Lung (tissue), 16 donors: Measurements from ENCODE around the gene CDC42EP1. TPM values are rescaled to one million over a fixed set of nuclear protein-coding genes. Genes with fewer than 3 reads are reported as not detected.

Experiments used
- ATAC-seq: fragments of 200-7000 bp; cut with Tn5 transposase; one replicate; pipeline ENCODE4 v1.9.1; 2020; ENCODE audit warnings: moderate number of reproducible peaks; ENCODE audit not compliant: insufficient read depth, low FRiP score
- DNase-seq, 3 donors: peaks; one replicate each; pipeline ENCODE4 v3.0.0-alpha.2; 2013 to 2017
- H3K27ac ChIP-seq, 2 donors: one replicate each; pipeline ENCODE4 v1.5.1; 2013; ENCODE audit warnings: mild to moderate bottlenecking in 2 of 2, moderate library complexity in 2 of 2, control low read depth in 1 of 2, inconsistent platforms in 1 of 2, low read depth in 1 of 2, low read length in 1 of 2
- H3K27me3 ChIP-seq, 3 donors: one replicate each; pipeline ENCODE4 v1.5.1; 2013; ENCODE audit warnings: low read length in 2 of 3; ENCODE audit not compliant: control insufficient read depth in 3 of 3, insufficient read depth in 3 of 3
- H3K36me3 ChIP-seq, 4 donors: one replicate each; pipeline ENCODE4 v1.5.1; 2013; ENCODE audit warnings: low read length in 4 of 4, mild to moderate bottlenecking in 1 of 4, moderate library complexity in 1 of 4; ENCODE audit not compliant: control insufficient read depth in 4 of 4, insufficient read depth in 4 of 4
- H3K4me1 ChIP-seq, 5 donors: one replicate each; pipeline ENCODE4 v1.5.1; 2013; ENCODE audit warnings: low read length in 5 of 5, mild to moderate bottlenecking in 2 of 5, moderate library complexity in 1 of 5; ENCODE audit not compliant: control insufficient read depth in 5 of 5, insufficient read depth in 5 of 5
- H3K4me3 ChIP-seq: one replicate; pipeline ENCODE4 v1.5.1; 2013; ENCODE audit warnings: mild to moderate bottlenecking, control low read depth, moderate library complexity
- H3K9ac ChIP-seq, 2 donors: one replicate each; pipeline ENCODE4 v1.5.1; 2013; ENCODE audit warnings: low read length in 2 of 2, control low read depth in 1 of 2; ENCODE audit not compliant: insufficient read depth in 1 of 2
- H3K9me3 ChIP-seq, 4 donors: one replicate each; pipeline ENCODE4 v1.5.1; 2013; ENCODE audit warnings: low read length in 3 of 4, mild to moderate bottlenecking in 1 of 4, moderate library complexity in 1 of 4; ENCODE audit not compliant: control insufficient read depth in 4 of 4, insufficient read depth in 3 of 4
- CTCF ChIP-seq: IDR thresholded peaks from 2 replicates; pipeline ENCODE4 v1.5.1; 2012; ENCODE audit warnings: mild to moderate bottlenecking; ENCODE audit errors: control extremely low read depth, extremely low read depth
- WGBS, 2 donors: extraction: QIAGEN DNeasy Blood & Tissue Kit; methylation state at CpG; one replicate each; pipeline ENCODE4 v1.1.7; 2013; 5-methylcytosine and 5-hydroxymethylcytosine counted together
- long read RNA-seq, 5 donors: transcript quantifications; one replicate each; lab custom pipeline, GENCODE V29; 2026
- polyA plus RNA-seq, 2 donors: library from polyadenylated mRNA; stranded (reverse); fragments of 200-250 nt; gene quantifications; one replicate each; pipeline ENCODE4 v1.2.1, GENCODE V29; 2013
- total RNA-seq, 2 donors: library from RNA; depleted of rRNA in 1 of 2; stranded (reverse); fragments of >200 nt in 1 of 2; gene quantifications; one replicate each; pipeline ENCODE4 v1.2.1, GENCODE V29; 2014 to 2021
- donor health status: control.
- donor health status: control.
- donor health status: Bipolar disorder and iron deficiency.
- donor health status: healthy.
- donor health status: DM: yes; HTN: yes; CAD: no.

Gene CDC42EP1
- total RNA-seq (10 to 100 TPM; 23.9 to 77.0 TPM), polyA plus RNA-seq (10 to 100 TPM; 39.8 to 64.1 TPM)
- long read RNA-seq, donor 1, transcript CDC42EP1-201 (3 exons, 2,181 nt): major isoform, 27 of 90 reads
- long read RNA-seq, donor 1, partial matches to known transcripts: 63 of 90 reads
- long read RNA-seq, donor 1, other reads (novel, unspliced or antisense): 0 of 90 reads
- long read RNA-seq, donor 2, transcript CDC42EP1-201 (3 exons, 2,181 nt): major isoform, 6 of 22 reads
- long read RNA-seq, donor 2, partial matches to known transcripts: 16 of 22 reads
- long read RNA-seq, donor 2, other reads (novel, unspliced or antisense): 0 of 22 reads
- long read RNA-seq, donor 3, transcript CDC42EP1-201 (3 exons, 2,181 nt): major isoform, 20 of 63 reads
- long read RNA-seq, donor 3, partial matches to known transcripts: 43 of 63 reads
- long read RNA-seq, donor 3, other reads (novel, unspliced or antisense): 0 of 63 reads
- long read RNA-seq, donor 4, transcript CDC42EP1-201 (3 exons, 2,181 nt): major isoform, 11 of 40 reads
- long read RNA-seq, donor 4, partial matches to known transcripts: 29 of 40 reads
- long read RNA-seq, donor 4, other reads (novel, unspliced or antisense): 0 of 40 reads
- long read RNA-seq, donor 5, transcript CDC42EP1-201 (3 exons, 2,181 nt): major isoform, 30 of 195 reads
- long read RNA-seq, donor 5, partial matches to known transcripts: 160 of 195 reads
- long read RNA-seq, donor 5, other reads (novel, unspliced or antisense): 5 of 195 reads

- DNase-seq: peak; percentile 72 to 83 (median 74)
These were observed at the start of gene CDC42EP1 for GRCh38 chr22:37559901-37560607. CDC42EP1 (plus strand) TSS chr22:37560480; CDS start chr22:37566350, 5,870 bp downstream.

GRCh38 chr22:37511395-37512104 is 48.7 kb upstream of the CDC42EP1 start:
- TF ChIP-seq CTCF: no peak
- Histone ChIP-seq H3K4me1 (peaks cover 0 to 29% (median 16%) of the 10 kb centered on the region in 5 donors), H3K36me3 (peaks cover 0 to 7% (median 0%) of the 10 kb centered on the region in 4 donors), H3K9ac (no peak overlapping the region), H3K9me3 (peaks cover 0 to 3% (median 0%) of the 10 kb centered on the region in 4 donors), H3K4me3 (no peak overlapping the region), H3K27me3 (no peaks in the 10 kb centered on the region), H3K27ac (no peak overlapping the region)
- 85 to 87% methylated on average over 6 of the region's 6 CpGs for whole genome bisulfite sequencing, 2 donors
- ATAC-seq (no peak), DNase-seq (no peak)

More at GRCh38 chr22:37559901-37560607, at the start of gene CDC42EP1:
- peak; percentile 59 for ATAC-seq
- TF ChIP-seq CTCF: no peak
- H3K27me3 ChIP-seq: no peaks in the 10 kb centered on the region
- peaks cover 0 to 44% (median 24%) of the 10 kb centered on the region in 5 donors for H3K4me1 ChIP-seq
- peak within 1 kb of the TSS; percentile 78 for H3K4me3 ChIP-seq
- H3K9ac ChIP-seq: peak within 1 kb of the TSS; percentile 72 to 79
- H3K9me3 ChIP-seq: no peaks in the 10 kb centered on the region
- WGBS, 2 donors: 6 to 9% methylated on average over 50 to 76 of the region's 76 CpGs
- H3K36me3 ChIP-seq: peaks cover 0 to 7% (median 4%) of the 10 kb centered on the region in 4 donors
- peak within 1 kb of the TSS; percentile 96 to 98 for H3K27ac ChIP-seq

GRCh38 chr22:37514526-37515051 is 45.7 kb upstream of the CDC42EP1 start:
- ATAC-seq: no peak
- H3K4me1 ChIP-seq: peaks cover 0 to 20% (median 12%) of the 10 kb centered on the region in 5 donors
- TF ChIP-seq CTCF: no peak
- no peaks in the 10 kb centered on the region for H3K27me3 ChIP-seq
- DNase-seq: no peak
- H3K4me3 ChIP-seq: no peak overlapping the region
- H3K36me3 ChIP-seq: peaks cover 0 to 4% (median 0%) of the 10 kb centered on the region in 4 donors
- no peak overlapping the region for H3K27ac ChIP-seq
- H3K9me3 ChIP-seq: peaks cover 0 to 3% (median 0%) of the 10 kb centered on the region in 4 donors
- H3K9ac ChIP-seq: no peak overlapping the region
- WGBS, 2 donors: 89 to 91% methylated on average over 15 of the region's 15 CpGs
